Stimulated activated CD4-positive, alpha-beta T cell treated with anti-CD3 and anti-CD28 coated beads, Interleukin-15, amount 100 ng/mL, for 48 hours (primary cell): Measurements from ENCODE around the gene TFPI2.
"Not testable (repeated sequence)": the region's sequence is repeated elsewhere in the genome, so short reads cannot be mapped to it uniquely, and the experiment has no call there.

Source experiments
- DNase-seq, 2 donors: peaks; one replicate each; pipeline ENCODE4 v3.0.0-alpha.2; 2020; ENCODE audit warnings: low read depth in 2 of 2

TFPI2 gene

GRCh38 chr7:93890464-93891068 is at the start of gene TFPI2:
TFPI2 (minus strand) TSS chr7:93890753; CDS start chr7:93890678, 75 bp downstream.
- DNase-seq = no peak

DNA sequence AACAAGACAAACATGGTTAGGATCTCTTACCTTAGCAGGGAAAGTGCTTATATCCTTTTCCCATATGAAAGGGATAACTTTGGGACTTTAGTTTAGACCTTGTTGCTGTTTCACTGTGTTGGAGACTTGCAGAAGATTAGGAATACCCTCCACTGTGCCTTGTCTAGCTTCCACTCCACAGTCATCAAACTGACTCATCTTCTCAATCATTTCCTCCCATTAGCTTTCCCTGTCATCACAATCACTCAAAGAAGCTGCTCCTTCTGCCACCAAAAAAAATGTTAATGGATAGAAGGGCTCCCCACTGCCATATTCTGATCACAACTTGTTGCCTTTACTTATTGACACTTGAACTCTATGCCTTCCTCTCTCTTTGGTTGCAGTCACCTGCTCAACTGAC is 47.7 kb upstream of the TFPI2 start:
- no peak for DNase-seq

DNA sequence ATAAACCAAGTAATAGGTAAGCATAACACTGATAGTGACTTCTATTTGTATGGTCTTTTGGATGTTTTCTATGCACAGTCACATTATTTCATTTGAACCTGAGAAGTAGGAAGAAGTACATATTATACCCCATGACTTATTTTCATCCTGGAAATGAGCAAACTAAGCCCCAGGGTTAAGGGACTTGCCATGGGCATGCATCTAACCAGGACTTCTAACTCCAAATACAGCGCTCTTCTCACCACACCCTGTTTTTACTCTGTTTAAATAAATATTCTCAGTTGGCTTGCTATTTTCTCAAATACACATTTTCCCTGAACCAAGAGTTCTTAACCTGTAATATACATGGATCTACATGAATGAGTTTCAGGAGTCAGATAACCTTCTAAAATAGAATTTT is 47.3 kb upstream of the TFPI2 start:
- DNase-seq = no peak

DNA sequence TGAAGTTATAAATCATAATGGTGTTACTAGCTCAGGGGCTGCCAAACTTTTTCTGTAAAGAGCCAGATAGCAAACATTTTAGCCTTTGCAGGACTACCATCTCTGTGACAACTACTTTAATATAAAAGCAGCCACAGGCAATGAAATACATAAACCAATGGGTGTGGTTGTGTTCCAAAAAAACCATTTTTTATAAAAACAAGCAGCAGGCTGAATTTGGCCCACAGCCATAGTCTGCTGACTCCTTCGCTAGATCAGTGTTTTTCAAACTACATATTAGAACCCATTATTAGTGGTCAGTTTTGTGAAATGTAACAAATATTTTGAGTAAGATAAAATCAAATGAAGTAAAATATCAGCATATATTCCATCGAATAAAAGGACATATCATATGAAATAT is 44.5 kb upstream of the TFPI2 start:
- DNase-seq = no peak

- no peak for DNase-seq
These were observed 42.6 kb upstream of the TFPI2 start for GRCh38 chr7:93933156-93933555.

DNA sequence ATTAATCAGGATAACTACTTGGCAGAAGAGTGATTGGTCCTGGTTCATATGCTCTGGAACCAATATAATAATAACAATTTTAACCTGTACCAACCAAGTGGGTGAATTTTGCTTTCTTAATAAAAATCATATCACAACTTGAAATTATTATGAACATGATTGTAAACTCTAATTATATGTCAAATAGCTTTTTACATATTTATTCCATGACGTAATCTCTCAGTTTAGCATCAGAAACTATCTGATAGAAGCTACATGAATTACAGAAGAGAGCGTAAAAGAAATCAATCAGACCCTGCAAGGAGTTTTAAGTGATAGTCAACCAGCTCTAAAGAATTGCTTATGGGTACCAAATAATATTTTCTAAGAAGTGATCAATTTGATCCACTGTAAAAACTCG is 41.1 kb upstream of the TFPI2 start:
- DNase-seq = no peak

DNA sequence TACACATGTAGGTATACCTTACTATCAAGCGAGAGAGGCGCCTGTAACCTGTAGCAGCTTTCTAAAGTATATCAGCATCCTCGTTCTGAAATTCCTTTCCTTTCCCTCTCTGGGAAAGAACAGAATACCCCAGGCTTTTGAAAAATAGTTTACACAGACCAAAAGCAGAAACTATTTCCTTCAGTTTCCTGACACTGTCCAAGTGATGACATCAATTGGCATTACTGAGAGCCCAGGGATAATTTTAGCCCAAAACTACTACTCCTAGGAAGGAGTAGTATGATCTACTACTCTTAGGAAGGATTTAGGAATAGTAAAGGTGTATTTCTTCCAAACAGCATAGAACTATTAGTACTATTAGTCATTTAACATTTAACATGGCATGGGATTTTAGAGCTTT is 37.0 kb upstream of the TFPI2 start:
- no peak for DNase-seq

DNA sequence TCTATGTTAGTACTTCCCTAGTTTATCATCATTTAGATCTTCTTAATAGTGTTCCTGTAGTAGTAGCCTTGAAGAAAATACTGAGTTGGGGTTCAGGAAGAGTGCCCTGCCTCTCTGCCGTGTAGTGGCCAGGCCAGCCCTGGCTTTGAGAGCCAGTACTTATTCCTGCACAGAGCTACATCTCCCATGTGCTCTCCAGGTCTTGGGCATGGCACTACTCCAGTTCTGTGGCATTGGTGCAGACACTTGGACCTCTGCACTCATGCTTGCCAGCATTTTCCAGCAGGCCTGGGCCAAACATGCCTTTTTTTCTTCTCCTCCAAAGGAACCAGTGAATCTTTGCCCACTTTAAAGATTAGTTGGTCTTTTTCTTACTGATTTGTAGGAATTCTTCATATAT is 36.2 kb upstream of the TFPI2 start:
- DNase-seq = no peak

- no peak for DNase-seq
These were observed 33.4 kb upstream of the TFPI2 start for GRCh38 chr7:93923942-93924341.

DNA sequence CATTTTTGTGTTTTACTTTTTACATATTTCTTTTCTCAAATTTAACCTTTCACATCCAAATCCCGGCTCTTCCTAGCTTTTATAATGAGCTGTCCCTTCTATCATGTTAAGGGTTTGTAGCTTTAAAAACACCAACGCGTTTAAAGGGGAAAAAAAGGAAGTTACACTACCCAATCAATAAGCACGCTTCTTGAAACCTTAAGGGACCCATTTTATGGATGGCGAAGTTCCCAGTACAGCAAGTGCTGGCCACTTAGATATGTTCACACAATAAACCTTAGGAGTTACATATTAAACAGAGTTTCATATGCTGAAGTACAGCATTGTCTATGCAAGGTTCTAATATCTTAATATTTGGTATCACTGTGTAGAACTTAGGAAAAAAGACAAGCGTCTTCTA is 32.7 kb upstream of the TFPI2 start:
- no peak for DNase-seq

DNA sequence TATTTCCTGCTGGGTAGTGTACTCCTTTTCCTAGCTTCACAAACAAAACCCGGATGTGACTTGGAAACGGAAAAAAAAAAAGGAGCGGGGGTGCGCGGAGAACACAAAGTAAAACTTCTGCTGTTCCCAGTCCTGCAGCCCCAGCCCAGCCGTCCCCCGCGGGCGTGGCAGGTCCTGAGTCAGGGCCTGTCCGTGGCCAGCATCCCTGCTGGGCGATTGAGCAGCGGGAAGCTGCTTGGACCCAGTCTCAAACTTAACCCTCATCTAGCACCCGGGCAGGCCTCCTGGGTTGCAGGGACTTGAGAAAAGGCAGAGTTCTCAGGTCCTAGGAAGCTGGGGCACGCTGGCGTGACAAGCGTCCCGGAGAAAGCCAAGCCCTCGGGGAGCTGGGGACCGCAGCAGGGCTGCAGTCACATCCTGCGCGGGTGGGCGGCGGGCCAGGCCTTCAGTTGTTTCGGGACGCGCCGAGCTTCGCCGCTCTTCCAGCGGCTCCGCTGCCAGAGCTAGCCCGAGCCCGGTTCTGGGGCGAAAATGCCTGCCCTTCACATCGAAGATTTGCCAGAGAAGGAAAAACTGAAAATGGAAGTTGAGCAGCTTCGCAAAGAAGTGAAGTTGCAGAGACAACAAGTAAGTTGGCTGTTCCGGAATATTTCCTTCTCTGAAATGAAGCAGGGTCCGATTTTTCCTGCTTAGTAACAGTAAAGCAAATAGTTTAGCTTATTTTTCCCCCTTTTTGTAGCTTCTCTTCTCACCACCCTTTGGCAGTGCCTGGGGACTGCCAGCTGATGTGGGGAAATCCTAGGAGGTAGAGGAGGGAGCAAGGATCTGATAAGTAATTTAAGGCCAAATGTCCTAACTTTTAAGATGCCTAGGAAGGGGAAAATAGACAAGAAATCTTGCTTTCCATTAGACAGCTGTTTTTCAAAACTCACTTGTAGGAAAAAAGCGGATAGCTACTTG is 31.3 kb upstream of the TFPI2 start, which contains the start of gene GNG11:
Gene GNG11 (plus strand): TSS at position 129 of the 960 bp plus-strand sequence. CDS start 403 bp downstream, at position 532.
- peak in 1 of 2 donors; percentile 14 for DNase-seq

DNA sequence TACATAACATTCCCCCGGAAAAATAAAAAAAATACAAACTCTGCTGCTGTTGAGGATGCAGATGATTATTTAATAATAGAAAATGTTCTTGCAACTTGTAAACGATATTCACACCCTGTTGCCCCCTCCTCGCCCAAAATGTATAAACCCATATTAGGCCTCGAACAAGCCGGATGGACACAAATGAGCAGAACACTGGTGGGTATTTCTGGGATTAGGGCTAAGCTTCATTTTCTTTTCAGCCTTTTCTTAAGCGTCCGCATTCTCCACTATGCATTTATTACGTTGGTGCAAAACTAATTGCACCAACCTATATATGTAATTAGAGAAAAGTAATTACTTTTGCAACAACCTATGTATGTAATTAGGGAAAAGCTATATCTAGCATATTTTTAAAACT is 30.6 kb upstream of the TFPI2 start:
- DNase-seq = no peak

DNA sequence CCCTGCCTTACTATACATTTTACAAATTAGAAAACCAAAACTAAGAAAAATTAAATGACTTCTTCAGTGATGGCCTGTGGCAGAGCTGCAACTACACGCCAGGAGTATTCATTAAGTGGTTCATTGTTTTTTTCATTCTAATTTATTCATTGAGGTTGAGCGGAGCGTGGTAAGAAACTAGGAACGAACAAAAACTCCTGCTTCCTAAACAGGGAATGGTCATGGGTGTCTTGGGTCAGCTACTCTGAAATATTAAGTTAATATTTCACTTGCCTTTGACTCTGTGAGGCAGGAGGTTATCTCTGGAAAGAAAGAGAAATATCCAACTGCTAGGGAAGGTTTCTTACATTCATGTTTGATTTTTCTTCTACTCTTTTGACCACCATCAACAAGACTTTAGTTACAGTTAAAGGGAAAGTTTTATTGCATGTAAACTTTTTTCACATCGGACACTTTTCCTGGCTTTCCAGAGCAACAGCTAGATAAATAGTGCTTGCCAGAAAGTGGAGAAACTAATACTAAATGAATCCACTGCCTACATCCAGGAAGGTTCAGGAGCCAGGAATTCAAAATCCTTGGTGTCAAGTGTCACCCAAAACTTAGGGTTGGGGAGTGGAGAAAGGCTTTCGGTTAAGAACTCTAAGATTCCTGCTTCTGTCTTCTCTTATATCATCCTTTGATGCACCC is 30.1 kb upstream of the TFPI2 start:
- DNase-seq = no peak

DNA sequence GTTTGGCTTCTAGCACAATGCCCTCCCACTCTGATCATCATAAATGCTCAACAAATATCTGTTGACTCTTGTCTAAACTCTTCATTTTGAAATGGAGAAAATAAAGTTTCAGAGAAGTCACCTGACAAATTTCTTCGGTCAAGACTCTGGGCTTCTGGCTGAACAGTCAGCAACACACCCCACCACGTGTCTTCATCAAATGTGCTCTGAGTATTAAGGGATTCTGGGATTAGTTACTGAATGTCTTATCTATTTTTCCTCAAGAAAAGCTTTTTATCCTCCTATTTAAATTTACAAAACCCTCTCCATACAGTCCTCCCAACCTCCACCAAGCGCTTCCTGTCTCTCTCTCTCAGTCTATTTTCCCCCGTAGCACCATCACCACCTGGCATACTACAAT is 25.8 kb upstream of the TFPI2 start:
- DNase-seq = not testable (repeated sequence)

- DNase-seq = not testable (repeated sequence)
These were observed 25.3 kb upstream of the TFPI2 start for GRCh38 chr7:93915888-93916287.

DNA sequence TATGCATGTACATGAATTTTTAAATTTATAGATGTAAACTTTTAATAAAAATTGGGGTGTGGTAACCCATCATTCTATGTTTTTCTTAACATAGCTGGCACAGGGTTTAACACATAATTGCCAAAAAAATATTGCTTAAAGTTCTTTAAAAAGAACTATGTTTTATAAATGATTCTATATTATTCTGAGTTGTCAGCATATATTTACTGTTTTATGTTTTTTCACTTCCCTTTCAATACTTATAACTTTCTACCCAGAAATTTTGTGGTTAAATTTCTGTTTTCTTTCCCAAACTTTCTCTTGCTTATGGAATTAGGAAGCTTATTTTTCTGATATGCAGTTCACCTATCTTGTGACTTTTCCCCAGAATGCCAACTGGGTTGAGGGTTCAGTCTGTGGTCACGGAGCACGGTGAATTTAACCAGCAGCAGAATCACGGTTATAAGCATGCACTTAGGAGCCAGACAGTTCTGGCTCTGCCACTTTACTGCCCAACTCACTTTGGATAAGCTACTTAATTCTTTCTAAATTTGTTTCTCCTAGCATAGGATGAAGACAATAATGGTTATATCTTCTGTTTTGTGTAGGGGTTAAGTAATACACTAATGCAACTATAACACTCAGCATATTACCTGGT is 24.8 kb upstream of the TFPI2 start:
- not testable (repeated sequence) for DNase-seq

DNA sequence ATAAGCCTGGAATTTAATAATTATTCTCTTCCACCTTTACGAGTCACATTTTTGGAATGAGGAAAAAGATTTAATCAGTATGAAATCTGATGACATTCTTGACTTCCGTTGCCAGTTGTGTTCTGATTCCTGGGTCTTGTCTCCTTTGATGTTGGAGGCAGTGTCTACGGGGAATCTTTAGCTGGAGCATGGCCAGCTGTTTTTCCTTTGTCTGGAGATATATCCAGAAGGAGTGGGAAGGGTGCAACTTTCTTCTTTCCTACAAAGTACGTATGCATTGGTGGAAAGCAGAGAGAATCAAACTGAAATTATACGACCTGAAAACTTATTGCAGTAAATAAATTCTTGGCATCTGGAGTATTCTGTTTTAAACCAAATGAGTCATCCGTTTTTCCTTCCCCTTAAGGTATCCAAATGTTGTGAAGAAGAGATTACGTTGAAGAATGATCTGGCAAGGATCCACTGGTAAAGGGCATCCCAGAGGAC is 24.1 kb upstream of the TFPI2 start:
- no peak for DNase-seq

GRCh38 chr7:93913197-93913596 is 22.6 kb upstream of the TFPI2 start:
- DNase-seq = no peak

DNA sequence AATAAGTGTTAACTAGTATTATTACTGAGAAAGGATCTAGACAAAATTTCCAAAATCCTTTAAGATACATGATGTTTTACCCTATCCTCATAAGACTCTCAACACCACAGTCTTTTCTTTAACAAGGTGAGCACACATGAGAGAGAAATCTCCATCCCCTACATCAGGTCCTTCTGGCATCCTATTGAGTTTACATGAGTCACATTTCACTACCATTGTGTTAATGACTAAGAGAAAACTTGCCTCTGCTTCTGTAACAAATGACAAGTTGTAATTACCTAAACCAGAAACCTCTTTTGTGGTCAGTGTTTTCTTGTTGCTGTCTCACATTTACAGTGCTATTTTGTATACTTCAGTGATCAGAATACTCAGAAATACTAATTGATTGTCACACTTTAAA is 21.1 kb upstream of the TFPI2 start:
- DNase-seq = not testable (repeated sequence)

DNA sequence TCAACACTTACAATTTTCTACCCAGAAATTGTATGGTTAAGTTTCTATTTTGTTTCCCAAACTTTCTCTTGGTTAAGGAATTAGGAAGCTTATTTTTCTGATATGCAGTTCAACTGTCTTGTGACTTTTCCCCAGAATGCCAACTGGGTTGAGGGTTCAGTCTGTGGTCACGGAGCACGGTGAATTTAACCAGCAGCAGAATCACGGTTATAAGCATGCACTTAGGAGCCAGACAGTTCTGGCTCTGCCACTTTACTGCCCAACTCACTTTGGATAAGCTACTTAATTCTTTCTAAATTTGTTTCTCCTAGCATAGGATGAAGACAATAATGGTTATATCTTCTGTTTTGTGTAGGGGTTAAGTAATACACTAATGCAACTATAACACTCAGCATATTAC is 20.7 kb upstream of the TFPI2 start:
- DNase-seq = not testable (repeated sequence)

DNA sequence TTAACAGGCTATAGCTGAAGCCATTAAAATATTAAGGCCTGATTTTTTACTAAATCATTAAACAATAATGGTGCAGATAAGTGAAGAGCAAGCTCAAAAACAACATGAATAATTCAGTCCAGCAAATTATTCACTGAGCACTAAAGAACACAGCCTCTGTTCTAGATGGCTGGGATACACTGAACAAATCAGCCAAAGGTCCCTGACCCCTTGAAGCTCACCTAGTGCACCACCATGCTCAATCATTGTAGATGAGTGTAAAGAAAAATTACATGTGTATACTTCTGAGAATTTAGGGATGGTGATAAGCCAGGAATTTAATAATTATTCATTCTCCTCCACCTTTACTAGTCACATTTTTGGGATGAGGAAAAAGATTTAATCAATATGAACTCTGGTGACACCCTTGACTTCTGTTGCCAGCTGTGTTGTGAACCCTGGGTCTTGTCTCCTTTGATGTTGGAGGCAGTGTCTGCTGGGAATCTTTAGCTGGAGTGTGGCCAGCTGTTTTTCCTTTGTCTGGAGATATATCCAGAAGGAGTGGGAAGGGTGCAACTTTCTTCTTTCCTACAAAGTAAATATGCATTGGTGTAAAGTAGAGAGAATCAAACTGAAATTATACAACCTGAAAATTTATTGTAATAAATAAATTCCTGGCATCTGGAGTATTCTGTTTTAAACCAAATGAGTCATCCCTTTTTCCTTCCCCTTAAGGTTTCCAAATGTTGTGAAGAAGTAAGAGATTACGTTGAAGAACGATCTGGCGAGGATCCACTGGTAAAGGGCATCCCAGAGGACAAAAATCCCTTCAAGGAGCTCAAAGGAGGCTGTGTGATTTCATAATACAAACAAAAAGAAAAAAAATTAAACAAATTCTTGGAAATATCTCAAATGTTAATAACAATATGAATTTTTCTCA is 19.8 kb upstream of the TFPI2 start:
- DNase-seq = no peak
